H9 (cell line): ENCODE data around the gene RPS16. TPM values are rescaled to one million over a fixed set of nuclear protein-coding genes. Genes with fewer than 3 reads are reported as not detected.
A peak's percentile ranks its signal among the peaks of the same experiment; 100 is the strongest.

Experiments used
- DNase-seq: peaks from one replicate; pipeline ENCODE4 v3.0.0-alpha.2; 2017
- H2AFZ ChIP-seq: one replicate; pipeline ENCODE4 v1.6.1; 2013; ENCODE audit warnings: mild to moderate bottlenecking, low read length, control low read depth, moderate library complexity
- H2AK5ac ChIP-seq: 2 replicates; pipeline ENCODE4 v1.6.1; 2013; ENCODE audit warnings: low read length, control low read depth, mixed read lengths; ENCODE audit not compliant: insufficient read length
- H2BK120ac ChIP-seq: one replicate; pipeline ENCODE4 v1.6.1; 2013; ENCODE audit warnings: low read depth, mild to moderate bottlenecking, low read length, control low read depth, inconsistent platforms; ENCODE audit not compliant: poor library complexity, severe bottlenecking
- H2BK12ac ChIP-seq: 2 replicates; pipeline ENCODE4 v1.6.1; 2013; ENCODE audit warnings: low read length, control low read depth, mixed read lengths, low read depth; ENCODE audit not compliant: insufficient read length
- H2BK15ac ChIP-seq: 2 replicates; pipeline ENCODE4 v1.6.1; 2013; ENCODE audit warnings: low read depth, low read length, control low read depth
- H2BK20ac ChIP-seq: one replicate; pipeline ENCODE4 v1.6.1; 2013; ENCODE audit warnings: low read depth, mild to moderate bottlenecking, low read length, control low read depth, inconsistent platforms; ENCODE audit not compliant: poor library complexity, severe bottlenecking
- H2BK5ac ChIP-seq: 2 replicates; pipeline ENCODE4 v1.6.1; 2013; ENCODE audit warnings: low read length, control low read depth, mixed read lengths; ENCODE audit not compliant: insufficient read length
- H3K14ac ChIP-seq: 2 replicates; pipeline ENCODE4 v1.6.1; 2013; ENCODE audit warnings: low read length, control low read depth; ENCODE audit not compliant: insufficient read depth
- H3K18ac ChIP-seq: 2 replicates; pipeline ENCODE4 v1.6.1; 2013; ENCODE audit warnings: low read depth, mild to moderate bottlenecking, mixed read lengths, low read length, control low read depth; ENCODE audit not compliant: insufficient read length
- H3K23ac ChIP-seq: 2 replicates; pipeline ENCODE4 v1.6.1; 2013; ENCODE audit warnings: low read length, control low read depth, mixed read lengths, low read depth; ENCODE audit not compliant: insufficient read length
- H3K23me2 ChIP-seq: 2 replicates; pipeline ENCODE4 v1.6.1; 2013; ENCODE audit warnings: low read depth, mild to moderate bottlenecking, mixed read lengths, low read length, control low read depth; ENCODE audit not compliant: insufficient read length, poor library complexity, severe bottlenecking
- H3K27ac ChIP-seq: 2 replicates; pipeline ENCODE4 v1.5.1; 2013; ENCODE audit warnings: low read length, control low read depth, mixed read lengths, low read depth; ENCODE audit not compliant: insufficient read length
- H3K27me3 ChIP-seq: 2 replicates; pipeline ENCODE4 v1.6.1; 2013; ENCODE audit warnings: low read length, control low read depth, inconsistent platforms; ENCODE audit not compliant: insufficient read depth
- H3K4ac ChIP-seq: 2 replicates; pipeline ENCODE4 v1.6.1; 2013; ENCODE audit warnings: low read depth, mild to moderate bottlenecking, control low read depth, inconsistent platforms, low read length, moderate library complexity
- H3K4me1 ChIP-seq: 2 replicates; pipeline ENCODE4 v1.6.1; 2013; ENCODE audit warnings: low read length, control low read depth, inconsistent platforms; ENCODE audit not compliant: insufficient read depth
- H3K4me2 ChIP-seq: 2 replicates; pipeline ENCODE4 v1.6.1; 2013; ENCODE audit warnings: low read length, control low read depth, mixed read lengths; ENCODE audit not compliant: insufficient read length, insufficient read depth
- H3K56ac ChIP-seq: 2 replicates; pipeline ENCODE4 v1.6.1; 2013; ENCODE audit warnings: low read depth, mild to moderate bottlenecking, mixed read lengths, low read length, control low read depth; ENCODE audit not compliant: insufficient read length
- H3K79me1 ChIP-seq: 2 replicates; pipeline ENCODE4 v1.6.1; 2013; ENCODE audit warnings: low read depth, mild to moderate bottlenecking, moderate library complexity, low read length, control low read depth, inconsistent platforms; ENCODE audit not compliant: insufficient read depth, poor library complexity, severe bottlenecking
- H3K79me2 ChIP-seq: 2 replicates; pipeline ENCODE4 v1.6.1; 2013; ENCODE audit warnings: low read length, control low read depth, inconsistent platforms; ENCODE audit not compliant: insufficient read depth
- H3K9ac ChIP-seq: 2 replicates; pipeline ENCODE4 v1.6.1; 2013; ENCODE audit warnings: low read length, control low read depth, mixed read lengths; ENCODE audit not compliant: insufficient read length; ENCODE audit errors: extremely low read depth
- H3K9me3 ChIP-seq: one replicate; pipeline ENCODE4 v1.6.1; 2013; ENCODE audit warnings: low read depth, low read length, inconsistent platforms; ENCODE audit not compliant: control insufficient read depth
- H3T11ph ChIP-seq: one replicate; pipeline ENCODE4 v1.6.1; 2013; ENCODE audit warnings: mild to moderate bottlenecking, low read length, control low read depth, inconsistent platforms
- H4K20me1 ChIP-seq: one replicate; pipeline ENCODE4 v1.6.1; 2013; ENCODE audit not compliant: control insufficient read depth, insufficient read length, insufficient read depth
- H4K5ac ChIP-seq: 2 replicates; pipeline ENCODE4 v1.6.1; 2013; ENCODE audit warnings: low read depth, mild to moderate bottlenecking, mixed read lengths, low read length, control low read depth; ENCODE audit not compliant: insufficient read length
- H4K8ac ChIP-seq: replicated peaks from 2 replicates; pipeline ENCODE4 v1.6.1; 2013; ENCODE audit warnings: low read length, control low read depth, mixed read lengths, low read depth; ENCODE audit not compliant: insufficient read length
- H4K91ac ChIP-seq: 2 replicates; pipeline ENCODE4 v1.6.1; 2013; ENCODE audit warnings: low read depth, mild to moderate bottlenecking, moderate library complexity, mixed read lengths, low read length, control low read depth; ENCODE audit not compliant: insufficient read length
- H3K27ac Mint-ChIP-seq, 3 experiments: 2 replicates in 2 of 3; 3 replicates in 1 of 3; pipeline ENCODE4 v1.8.0; 2020 to 2021; ENCODE audit warnings: mixed read lengths in 3 of 3, mild to moderate bottlenecking in 1 of 3, moderate library complexity in 1 of 3
- H3K27me3 Mint-ChIP-seq: 2 replicates; pipeline ENCODE4 v1.8.0; 2021; ENCODE audit warnings: low read depth, mild to moderate bottlenecking, moderate library complexity, mixed read lengths
- H3K36me3 Mint-ChIP-seq, 3 experiments: 2 replicates in 2 of 3; 3 replicates in 1 of 3; pipeline ENCODE4 v1.8.0; 2020 to 2021; ENCODE audit warnings: low read depth in 3 of 3, mixed read lengths in 3 of 3; ENCODE audit not compliant: insufficient read depth in 1 of 3
- H3K4me1 Mint-ChIP-seq, 2 experiments: 2 replicates each; pipeline ENCODE4 v1.8.0; 2020; ENCODE audit warnings: mixed read lengths in 2 of 2
- H3K4me3 Mint-ChIP-seq, 2 experiments: 2 replicates in 1 of 2; 3 replicates in 1 of 2; pipeline ENCODE4 v1.8.0; 2020 to 2021; ENCODE audit warnings: mild to moderate bottlenecking in 2 of 2, mixed read lengths in 2 of 2, moderate library complexity in 1 of 2
- H3K9me3 Mint-ChIP-seq, 2 experiments: 2 replicates in 1 of 2; 3 replicates in 1 of 2; pipeline ENCODE4 v1.8.0; 2020; ENCODE audit warnings: mild to moderate bottlenecking in 2 of 2, mixed read lengths in 2 of 2, moderate library complexity in 1 of 2
- WGBS: extraction: QIAGEN DNeasy Blood & Tissue Kit; methylation state at CpG from one replicate; pipeline ENCODE4 v1.1.7; 2013; ENCODE audit warnings: missing lambda C conversion rate, low lambda C conversion rate, mixed read lengths; ENCODE audit not compliant: insufficient read length; ENCODE audit errors: extremely low coverage; 5-methylcytosine and 5-hydroxymethylcytosine counted together
- total RNA-seq: library from RNA; stranded (reverse); gene quantifications from 2 replicates; pipeline ENCODE4 v1.2.1, GENCODE V29; 2021
- TF ChIP-seq, protein P1 (sequence below): fragments of 200-600 bp; sonication (generic); conservative IDR thresholded peaks from 3 replicates; pipeline ENCODE4 v1.8.0; 2021; ENCODE audit warnings: antibody characterized with exemption, mild to moderate bottlenecking

Gene RPS16
- total RNA-seq, 1 experiment from 2014 or later, result 2,711 TPM

DNA sequence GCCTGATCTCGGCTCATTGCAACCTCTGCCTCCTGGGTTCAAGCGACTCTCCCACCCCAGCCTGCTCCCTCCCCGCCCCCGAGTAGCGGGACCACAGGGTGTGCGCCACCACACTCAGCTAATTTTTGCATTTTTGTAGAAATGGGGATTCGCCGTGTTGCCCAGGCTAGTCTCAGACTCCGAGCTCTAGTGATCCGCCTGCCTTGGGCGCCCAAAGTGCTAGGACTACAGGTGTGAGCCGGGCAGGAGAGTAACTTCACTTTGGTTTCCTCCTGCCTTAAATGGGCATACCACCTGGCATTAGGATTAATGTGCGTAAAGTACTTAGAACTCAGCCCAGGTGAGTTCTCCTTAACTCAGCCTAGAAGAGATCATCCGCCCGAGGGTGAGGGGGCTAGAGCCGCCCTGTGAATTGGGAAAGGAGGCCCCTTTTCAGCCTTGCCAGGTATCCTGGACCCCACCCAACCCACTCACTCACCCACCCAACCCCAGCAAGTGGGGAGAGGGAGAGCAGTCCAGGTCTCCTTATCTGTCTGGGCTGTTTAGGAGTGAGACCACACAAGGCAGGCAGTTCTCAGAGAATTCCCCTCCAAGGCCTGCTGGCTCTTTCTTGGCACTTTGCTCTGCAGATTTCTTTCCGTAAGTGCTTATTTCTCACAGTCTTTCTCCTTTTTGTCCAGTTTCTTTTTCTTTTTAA lies 30.3 kb downstream of the RPS16 start:
- no peak overlapping the region for H2AK5ac ChIP-seq

More for the DNA sequence above, 30.3 kb downstream of the RPS16 start:
- peaks cover 6 to 13% (median 11%) of the 10 kb centered on the region in 3 experiments for H3K36me3 Mint-ChIP-seq
- H3K4me3 Mint-ChIP-seq, result peak overlapping the region; percentile 38 to 83
- H3K9me3 Mint-ChIP-seq, result no peaks in the 10 kb centered on the region
- H2AFZ ChIP-seq, result no peak overlapping the region
- H3K4me1 ChIP-seq, result peaks cover 5% of the 10 kb centered on the region; the same call in 1 of the 2 replicates
- H4K20me1 ChIP-seq, result no peaks in the 10 kb centered on the region
- peaks cover 27% of the 10 kb centered on the region for H3K23me2 ChIP-seq
- no peak overlapping the region for H3K23ac ChIP-seq
- peaks cover 40 to 53% of the 10 kb centered on the region in 2 experiments for H3K4me1 Mint-ChIP-seq
- no CpG with 5 or more reads among the region's 17 CpGs for WGBS
- H3K4ac ChIP-seq, result no peak overlapping the region
- H3K27me3 Mint-ChIP-seq, result no peaks in the 10 kb centered on the region; the same call in 1 of the 2 replicates
- no peak overlapping the region for H3K4me2 ChIP-seq
- TF ChIP-seq, protein P1, sequence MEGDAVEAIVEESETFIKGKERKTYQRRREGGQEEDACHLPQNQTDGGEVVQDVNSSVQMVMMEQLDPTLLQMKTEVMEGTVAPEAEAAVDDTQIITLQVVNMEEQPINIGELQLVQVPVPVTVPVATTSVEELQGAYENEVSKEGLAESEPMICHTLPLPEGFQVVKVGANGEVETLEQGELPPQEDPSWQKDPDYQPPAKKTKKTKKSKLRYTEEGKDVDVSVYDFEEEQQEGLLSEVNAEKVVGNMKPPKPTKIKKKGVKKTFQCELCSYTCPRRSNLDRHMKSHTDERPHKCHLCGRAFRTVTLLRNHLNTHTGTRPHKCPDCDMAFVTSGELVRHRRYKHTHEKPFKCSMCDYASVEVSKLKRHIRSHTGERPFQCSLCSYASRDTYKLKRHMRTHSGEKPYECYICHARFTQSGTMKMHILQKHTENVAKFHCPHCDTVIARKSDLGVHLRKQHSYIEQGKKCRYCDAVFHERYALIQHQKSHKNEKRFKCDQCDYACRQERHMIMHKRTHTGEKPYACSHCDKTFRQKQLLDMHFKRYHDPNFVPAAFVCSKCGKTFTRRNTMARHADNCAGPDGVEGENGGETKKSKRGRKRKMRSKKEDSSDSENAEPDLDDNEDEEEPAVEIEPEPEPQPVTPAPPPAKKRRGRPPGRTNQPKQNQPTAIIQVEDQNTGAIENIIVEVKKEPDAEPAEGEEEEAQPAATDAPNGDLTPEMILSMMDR, result no peak
- no peak overlapping the region for H4K8ac ChIP-seq
- no peak overlapping the region for H3K14ac ChIP-seq
- no peak overlapping the region for H4K91ac ChIP-seq
- H3K27me3 ChIP-seq, result no peaks in the 10 kb centered on the region
- no peak overlapping the region for H3K56ac ChIP-seq
- no peaks in the 10 kb centered on the region for H3K79me1 ChIP-seq
- no peak for DNase-seq
- H2BK15ac ChIP-seq, result no peak overlapping the region
- no peak overlapping the region for H2BK12ac ChIP-seq
- no peak overlapping the region for H4K5ac ChIP-seq
- H3K9me3 ChIP-seq, result no peaks in the 10 kb centered on the region
- no peak overlapping the region for H2BK20ac ChIP-seq
- no peak overlapping the region for H3T11ph ChIP-seq
- H2BK5ac ChIP-seq, result no peak overlapping the region
- H3K18ac ChIP-seq, result peak overlapping the region; percentile 15
- peaks cover 3% of the 10 kb centered on the region; the same call in 1 of the 2 replicates for H3K79me2 ChIP-seq
- peak overlapping the region in 1 of 3 experiments; percentile 68; a peak in 3 of 7 replicates for H3K27ac Mint-ChIP-seq
- no peak overlapping the region for H3K27ac ChIP-seq
- H3K9ac ChIP-seq, result no peak overlapping the region
- H2BK120ac ChIP-seq, result no peak overlapping the region
